Measurements from ENCODE around the gene HAGHL.

The HAGHL gene

GRCh38 chr16:726438-727290, at the start of gene HAGHL, which contains the start of gene CCDC78:
Gene HAGHL (plus strand): TSS chr16:727106. CDS start chr16:727510, 404 bp downstream.
Gene CCDC78 (minus strand): TSS chr16:726443. CDS start chr16:726367, 76 bp downstream.
- no peaks in the 10 kb centered on the region for H3K9me3 ChIP-seq (ENCODE audit: low read length)
- H3K4me1 ChIP-seq (ENCODE audit: insufficient read depth, low read length), result peaks cover 15% of the 10 kb centered on the region
- H3K36me3 ChIP-seq (ENCODE audit: insufficient read depth, low read length), result no peaks in the 10 kb centered on the region
- peak within 1 kb of the TSS; percentile 23 to 47 for H3K4me3 ChIP-seq (ENCODE audit: low read depth in 1 of 2, low read length in 2 of 2)
- no peak within 1 kb of the TSS for H3K27ac ChIP-seq (ENCODE audit: low read depth, low read length)
- H3K27me3 ChIP-seq (ENCODE audit: control insufficient read depth in 1 of 2, insufficient read depth in 2 of 2, low read length in 2 of 2), result peaks cover 16 to 48% of the 10 kb centered on the region in 2 donors
- no peak within 1 kb of the TSS for H3K9ac ChIP-seq (ENCODE audit: low read length)

GRCh38 chr16:677316-678190, 49.4 kb upstream of the HAGHL start:
- no peak overlapping the region for H3K9ac ChIP-seq (ENCODE audit: low read length)
- no peak overlapping the region for H3K27ac ChIP-seq (ENCODE audit: low read depth, low read length)
- H3K27me3 ChIP-seq (ENCODE audit: control insufficient read depth in 1 of 2, insufficient read depth in 2 of 2, low read length in 2 of 2), result peaks cover 0 to 4% of the 10 kb centered on the region in 2 donors
- H3K4me3 ChIP-seq (ENCODE audit: low read depth in 1 of 2, low read length in 2 of 2), result no peak overlapping the region
- peaks cover 19% of the 10 kb centered on the region for H3K36me3 ChIP-seq (ENCODE audit: insufficient read depth, low read length)
- no peaks in the 10 kb centered on the region for H3K9me3 ChIP-seq (ENCODE audit: low read length)
- peaks cover 26% of the 10 kb centered on the region for H3K4me1 ChIP-seq (ENCODE audit: insufficient read depth, low read length)

DNA sequence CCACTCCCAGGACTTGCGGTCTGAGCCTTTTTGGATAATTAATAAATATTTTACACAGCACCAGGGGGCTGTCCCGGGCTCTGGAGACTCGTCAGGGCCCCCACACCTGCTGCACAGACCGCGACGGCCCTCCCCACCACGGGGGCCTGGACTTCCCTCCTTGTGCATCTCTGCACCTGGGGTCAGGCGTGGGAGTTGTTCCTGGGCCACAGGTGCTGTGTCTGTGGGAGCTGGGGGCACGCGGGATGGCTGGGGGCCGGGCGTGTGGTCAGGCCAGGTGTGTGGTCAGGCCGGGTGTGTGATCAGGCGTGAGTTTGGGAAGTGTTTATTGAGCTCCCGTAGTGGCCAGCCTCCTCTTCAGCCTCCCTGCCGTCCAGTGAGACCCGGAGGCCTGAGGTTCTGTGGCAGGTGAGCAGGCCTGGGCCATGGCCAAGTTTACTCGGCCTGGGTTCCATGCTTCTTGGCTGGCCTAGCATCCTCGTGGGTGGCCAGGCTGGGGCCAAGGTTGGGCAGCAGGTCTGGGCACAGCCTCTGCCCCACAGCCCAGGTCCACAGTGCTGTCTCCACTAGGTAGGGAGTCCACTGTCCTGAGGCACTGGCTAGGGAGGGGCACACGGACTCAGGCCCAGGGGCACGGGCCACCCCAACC, 48.6 kb upstream of the HAGHL start:
- peaks cover 20% of the 10 kb centered on the region for H3K36me3 ChIP-seq (ENCODE audit: insufficient read depth, low read length)
- H3K9ac ChIP-seq (ENCODE audit: low read length), result no peak overlapping the region
- no peaks in the 10 kb centered on the region for H3K9me3 ChIP-seq (ENCODE audit: low read length)
- peaks cover 32% of the 10 kb centered on the region for H3K4me1 ChIP-seq (ENCODE audit: insufficient read depth, low read length)
- peaks cover 0 to 4% of the 10 kb centered on the region in 2 donors for H3K27me3 ChIP-seq (ENCODE audit: control insufficient read depth in 1 of 2, insufficient read depth in 2 of 2, low read length in 2 of 2)
- no peak overlapping the region for H3K27ac ChIP-seq (ENCODE audit: low read depth, low read length)
- no peak overlapping the region for H3K4me3 ChIP-seq (ENCODE audit: low read depth in 1 of 2, low read length in 2 of 2)

- Histone ChIP-seq H3K36me3 (ENCODE audit: insufficient read depth, low read length) (peaks cover 20% of the 10 kb centered on the region), H3K4me3 (ENCODE audit: low read depth in 1 of 2, low read length in 2 of 2) (peak overlapping the region; percentile 36 to 43), H3K27me3 (ENCODE audit: control insufficient read depth in 1 of 2, insufficient read depth in 2 of 2, low read length in 2 of 2) (peaks cover 0 to 4% of the 10 kb centered on the region in 2 donors), H3K27ac (ENCODE audit: low read depth, low read length) (peak overlapping the region; percentile 61), H3K4me1 (ENCODE audit: insufficient read depth, low read length) (peaks cover 34% of the 10 kb centered on the region), H3K9me3 (ENCODE audit: low read length) (no peaks in the 10 kb centered on the region), H3K9ac (ENCODE audit: low read length) (no peak overlapping the region)
These were observed 47.8 kb upstream of the HAGHL start for GRCh38 chr16:678858-679813.

GRCh38 chr16:679814-680624, 46.9 kb upstream of the HAGHL start, which contains the start of gene STUB1:
Gene STUB1 (plus strand): TSS chr16:680410. CDS start chr16:680526, 116 bp downstream.
- Histone ChIP-seq H3K4me3 (ENCODE audit: low read depth in 1 of 2, low read length in 2 of 2) (peak within 1 kb of the TSS; percentile 65 to 68), H3K27me3 (ENCODE audit: control insufficient read depth in 1 of 2, insufficient read depth in 2 of 2, low read length in 2 of 2) (peaks cover 0 to 4% of the 10 kb centered on the region in 2 donors), H3K9me3 (ENCODE audit: low read length) (no peaks in the 10 kb centered on the region), H3K36me3 (ENCODE audit: insufficient read depth, low read length) (peaks cover 20% of the 10 kb centered on the region), H3K27ac (ENCODE audit: low read depth, low read length) (peak within 1 kb of the TSS; percentile 97), H3K4me1 (ENCODE audit: insufficient read depth, low read length) (peaks cover 31% of the 10 kb centered on the region), H3K9ac (ENCODE audit: low read length) (peak within 1 kb of the TSS; percentile 58)

DNA sequence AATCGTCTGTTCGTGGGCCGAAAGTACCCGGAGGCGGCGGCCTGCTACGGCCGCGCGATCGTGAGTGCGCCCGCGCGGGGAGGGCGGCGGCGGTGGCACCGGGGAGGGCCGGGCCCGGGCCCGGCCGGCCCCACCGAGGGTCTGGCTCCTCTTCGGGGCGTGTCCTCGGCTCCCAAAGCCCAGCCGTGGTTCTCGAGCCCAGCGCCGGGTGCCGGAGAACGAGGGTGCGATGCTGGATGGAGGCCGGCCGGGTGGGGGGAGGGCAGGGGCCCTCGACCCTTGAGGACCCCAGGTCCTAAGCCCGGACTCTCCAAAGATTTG, 46.3 kb upstream of the HAGHL start:
- H3K27me3 ChIP-seq (ENCODE audit: control insufficient read depth in 1 of 2, insufficient read depth in 2 of 2, low read length in 2 of 2), result peaks cover 0 to 4% of the 10 kb centered on the region in 2 donors
- peak overlapping the region; percentile 58 for H3K9ac ChIP-seq (ENCODE audit: low read length)
- H3K4me3 ChIP-seq (ENCODE audit: low read depth in 1 of 2, low read length in 2 of 2), result peak overlapping the region; percentile 65 to 68
- peaks cover 30% of the 10 kb centered on the region for H3K4me1 ChIP-seq (ENCODE audit: insufficient read depth, low read length)
- peak overlapping the region; percentile 91 for H3K27ac ChIP-seq (ENCODE audit: low read depth, low read length)
- H3K36me3 ChIP-seq (ENCODE audit: insufficient read depth, low read length), result peaks cover 20% of the 10 kb centered on the region
- no peaks in the 10 kb centered on the region for H3K9me3 ChIP-seq (ENCODE audit: low read length)

GRCh38 chr16:680967-681745, 45.8 kb upstream of the HAGHL start:
- Histone ChIP-seq H3K27ac (ENCODE audit: low read depth, low read length) (peak overlapping the region; percentile 91), H3K36me3 (ENCODE audit: insufficient read depth, low read length) (peaks cover 20% of the 10 kb centered on the region), H3K4me1 (ENCODE audit: insufficient read depth, low read length) (peaks cover 30% of the 10 kb centered on the region), H3K4me3 (ENCODE audit: low read depth in 1 of 2, low read length in 2 of 2) (peak overlapping the region; percentile 65 to 68), H3K27me3 (ENCODE audit: control insufficient read depth in 1 of 2, insufficient read depth in 2 of 2, low read length in 2 of 2) (peaks cover 0 to 4% of the 10 kb centered on the region in 2 donors), H3K9me3 (ENCODE audit: low read length) (no peaks in the 10 kb centered on the region), H3K9ac (ENCODE audit: low read length) (peak overlapping the region; percentile 58)

DNA sequence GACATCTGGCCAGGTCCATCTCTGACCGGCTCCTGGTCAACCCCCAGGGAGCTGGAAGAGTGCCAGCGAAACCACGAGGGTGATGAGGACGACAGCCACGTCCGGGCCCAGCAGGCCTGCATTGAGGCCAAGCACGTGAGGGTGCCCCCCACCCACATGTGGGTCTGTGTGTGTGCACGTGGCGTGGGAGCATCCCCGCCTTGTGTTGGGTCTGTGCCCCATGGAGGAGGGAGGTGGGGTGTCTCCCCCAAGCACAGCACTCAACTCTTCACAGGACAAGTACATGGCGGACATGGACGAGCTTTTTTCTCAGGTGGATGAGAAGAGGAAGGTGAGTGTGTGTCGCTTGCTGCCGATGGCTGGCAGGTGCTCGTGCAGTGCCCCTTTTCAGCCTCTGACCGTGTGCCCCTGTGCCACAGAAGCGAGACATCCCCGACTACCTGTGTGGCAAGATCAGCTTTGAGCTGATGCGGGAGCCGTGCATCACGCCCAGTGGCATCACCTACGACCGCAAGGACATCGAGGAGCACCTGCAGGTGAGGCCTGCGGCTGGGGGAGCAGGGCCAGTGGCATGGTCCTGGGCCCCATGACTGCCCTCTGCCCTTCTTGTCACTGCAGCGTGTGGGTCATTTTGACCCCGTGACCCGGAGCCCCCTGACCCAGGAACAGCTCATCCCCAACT, 45.0 kb upstream of the HAGHL start:
- Histone ChIP-seq H3K9me3 (ENCODE audit: low read length) (no peaks in the 10 kb centered on the region), H3K9ac (ENCODE audit: low read length) (no peak overlapping the region), H3K27me3 (ENCODE audit: control insufficient read depth in 1 of 2, insufficient read depth in 2 of 2, low read length in 2 of 2) (peaks cover 0 to 4% of the 10 kb centered on the region in 2 donors), H3K4me3 (ENCODE audit: low read depth in 1 of 2, low read length in 2 of 2) (peak overlapping the region in 1 of 2 donors; percentile 68), H3K4me1 (ENCODE audit: insufficient read depth, low read length) (peaks cover 30% of the 10 kb centered on the region), H3K27ac (ENCODE audit: low read depth, low read length) (no peak overlapping the region), H3K36me3 (ENCODE audit: insufficient read depth, low read length) (peaks cover 20% of the 10 kb centered on the region)

Measured in muscle layer of colon (tissue), 2 donors.